GM12875 (cell line): ENCODE measurements around the gene HCN3.
"Not testable (repeated sequence)": the region's sequence is repeated elsewhere in the genome, so short reads cannot be mapped to it uniquely, and the experiment has no call there.

ENCODE experiments used
- H3K4me3 ChIP-seq: one replicate; pipeline ENCODE4 v1.5.1; 2011; ENCODE audit warnings: low read depth, low read length, control low read depth
- CTCF ChIP-seq: IDR thresholded peaks from 2 replicates; pipeline ENCODE4 v1.5.1; 2011; ENCODE audit warnings: low read depth, mild to moderate bottlenecking, control low read depth, inconsistent platforms, low read length, moderate library complexity, borderline replicate concordance; ENCODE audit not compliant: insufficient read depth

HCN3 gene

DNA sequence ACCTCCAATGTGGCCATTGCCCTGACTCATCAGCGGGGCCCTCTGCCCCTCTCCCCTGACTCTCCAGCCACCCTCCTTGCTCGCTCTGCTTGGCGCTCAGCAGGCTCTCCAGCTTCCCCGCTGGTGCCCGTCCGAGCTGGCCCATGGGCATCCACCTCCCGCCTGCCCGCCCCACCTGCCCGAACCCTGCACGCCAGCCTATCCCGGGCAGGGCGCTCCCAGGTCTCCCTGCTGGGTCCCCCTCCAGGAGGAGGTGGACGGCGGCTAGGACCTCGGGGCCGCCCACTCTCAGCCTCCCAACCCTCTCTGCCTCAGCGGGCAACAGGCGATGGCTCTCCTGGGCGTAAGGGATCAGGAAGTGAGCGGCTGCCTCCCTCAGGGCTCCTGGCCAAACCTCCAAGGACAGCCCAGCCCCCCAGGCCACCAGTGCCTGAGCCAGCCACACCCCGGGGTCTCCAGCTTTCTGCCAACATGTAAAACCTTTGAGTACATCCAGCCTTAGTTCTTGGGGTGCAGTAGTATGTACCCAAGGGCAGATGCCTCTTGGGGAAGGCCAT is 10.8 kb downstream of the HCN3 start:
- no peak for TF ChIP-seq CTCF
- no peak overlapping the region for H3K4me3 ChIP-seq

- H3K4me3 ChIP-seq = not testable (repeated sequence)
Observed at GRCh38 chr1:155291006-155291405, 13.7 kb downstream of the HCN3 start.

DNA sequence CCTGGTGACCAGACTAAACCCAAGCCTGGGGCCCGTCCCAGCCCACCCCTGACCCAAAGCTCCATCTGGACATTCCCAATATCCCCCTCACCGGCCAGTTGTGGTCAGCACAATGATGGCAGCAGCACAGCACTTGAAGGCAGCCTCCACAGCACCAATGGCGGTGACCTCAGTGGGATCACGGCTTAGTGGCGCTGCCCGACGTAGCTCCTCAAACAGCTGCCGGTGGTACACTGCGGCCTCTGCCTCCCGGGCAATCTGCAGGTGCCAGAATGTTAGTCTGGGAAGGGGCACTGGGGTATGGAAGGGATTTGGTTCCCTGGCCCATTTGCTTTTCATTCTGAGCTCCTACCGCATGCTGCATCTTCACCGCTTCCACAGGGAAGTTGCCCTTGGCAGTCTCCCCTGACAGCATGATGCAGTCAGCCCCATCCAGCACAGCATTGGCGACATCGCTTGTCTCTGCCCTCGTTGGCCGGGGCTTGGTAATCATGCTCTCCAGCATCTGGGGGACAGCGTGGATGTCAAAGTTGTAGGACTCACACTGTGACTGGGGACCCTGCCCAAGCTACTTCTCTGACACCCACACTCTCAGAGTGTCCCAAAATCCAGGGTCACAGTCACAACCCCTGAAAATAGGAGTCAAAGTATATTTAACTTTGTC is 16.0 kb downstream of the HCN3 start:
- TF ChIP-seq CTCF = no peak

DNA sequence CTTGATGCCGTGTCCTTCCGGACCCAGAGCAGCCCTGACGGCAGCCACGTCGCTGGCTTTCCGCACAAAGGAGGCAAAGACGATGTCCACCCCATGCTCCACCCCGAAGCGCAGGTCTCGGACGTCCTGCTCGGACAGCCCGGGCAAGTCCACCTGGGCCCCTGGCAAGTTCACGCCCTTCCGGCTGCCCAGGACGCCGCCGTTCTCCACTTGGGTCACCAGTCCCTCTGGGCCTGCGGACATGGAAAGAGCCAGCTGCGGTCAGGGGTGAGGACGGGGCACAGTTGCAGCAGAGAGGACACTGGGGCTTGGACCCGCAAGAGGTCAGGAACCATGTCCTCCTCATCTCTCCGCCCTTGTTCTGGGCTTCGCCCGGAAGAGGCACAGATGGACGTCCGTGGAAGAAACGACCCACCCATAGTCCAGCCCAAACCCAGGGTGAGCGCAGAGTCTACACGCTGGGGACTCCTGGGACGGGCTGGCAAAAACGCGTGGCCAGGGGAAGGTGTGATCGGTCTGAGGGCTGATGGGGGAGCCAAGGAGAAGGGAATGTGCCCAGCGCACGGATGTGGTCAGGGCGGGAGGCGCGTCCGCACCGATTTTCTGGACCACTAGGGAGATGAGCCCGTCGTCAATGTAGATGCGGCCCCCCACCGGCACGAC is 17.4 kb downstream of the HCN3 start:
- no peak overlapping the region for H3K4me3 ChIP-seq
- no peak for TF ChIP-seq CTCF

More for the DNA sequence above, 16.0 kb downstream of the HCN3 start:
- H3K4me3 ChIP-seq = no peak overlapping the region

DNA sequence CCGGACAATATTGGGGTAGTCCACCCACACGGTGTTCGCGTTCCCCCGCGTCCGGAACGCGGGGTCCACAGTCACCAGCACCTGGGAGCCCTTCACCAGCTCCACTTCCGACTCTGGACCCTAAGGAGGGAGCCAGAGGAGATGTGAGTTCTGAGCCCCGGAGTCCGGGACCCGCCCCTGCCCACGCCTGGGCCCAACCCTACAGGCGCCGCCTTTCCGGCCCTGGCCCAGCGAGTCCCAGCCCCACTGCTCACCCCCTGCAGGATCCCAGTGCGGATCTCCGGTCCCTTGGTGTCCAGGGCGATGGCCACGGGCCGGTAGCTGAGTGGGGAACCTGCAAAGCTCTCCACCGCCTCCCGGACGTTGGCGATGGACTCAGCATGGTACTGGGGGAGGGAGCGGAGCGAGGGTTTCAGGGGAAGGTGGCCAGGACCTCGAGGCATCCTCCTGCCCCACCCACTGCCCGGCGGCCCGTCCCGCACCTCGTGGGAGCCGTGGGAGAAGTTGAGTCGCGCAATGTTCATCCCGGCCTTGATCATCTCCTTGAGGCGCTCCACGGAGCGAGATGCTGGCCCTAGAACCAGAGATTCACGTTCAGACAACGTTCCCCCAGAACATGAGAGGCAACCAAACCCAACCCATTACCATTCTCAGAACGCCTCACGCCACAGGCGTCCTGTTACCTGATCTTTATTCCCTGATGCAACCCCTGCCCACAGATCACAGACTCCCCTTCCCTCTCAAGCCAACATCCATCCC is 18.1 kb downstream of the HCN3 start:
- TF ChIP-seq CTCF = no peak
- no peak overlapping the region for H3K4me3 ChIP-seq

GRCh38 chr1:155295942-155296267 is 18.6 kb downstream of the HCN3 start:
- TF ChIP-seq CTCF = no peak
- H3K4me3 ChIP-seq = no peak overlapping the region

GRCh38 chr1:155296661-155297060 is 19.4 kb downstream of the HCN3 start:
- no peak overlapping the region for H3K4me3 ChIP-seq
- TF ChIP-seq CTCF = no peak
